Activated T-helper 17 cell treated with anti-CD3 and anti-CD28 coated beads, Interleukin-2, amount 50 U/mL, for 72 hours (primary cell): ENCODE results near the gene VPS39. TPM values are rescaled to one million over a fixed set of nuclear protein-coding genes. Genes with fewer than 3 reads are reported as not detected.

Source experiments
- ATAC-seq: fragments of 150-1000 bp; cut with Tn5 transposase; replicated peaks from 2 replicates; pipeline ENCODE4 v1.10.0; 2021; ENCODE audit warnings: mild to moderate bottlenecking, moderate library complexity
- H3K27ac Mint-ChIP-seq: one replicate; pipeline ENCODE4 v1.8.0; 2022; ENCODE audit warnings: mixed read lengths
- H3K27me3 Mint-ChIP-seq: one replicate; pipeline ENCODE4 v1.8.0; 2022; ENCODE audit warnings: mixed read lengths
- H3K36me3 Mint-ChIP-seq: one replicate; pipeline ENCODE4 v1.8.0; 2022; ENCODE audit warnings: low read depth, mild to moderate bottlenecking, mixed read lengths
- H3K4me1 Mint-ChIP-seq: one replicate; pipeline ENCODE4 v1.8.0; 2022; ENCODE audit warnings: mixed read lengths
- H3K4me3 Mint-ChIP-seq: one replicate; pipeline ENCODE4 v1.8.0; 2022; ENCODE audit warnings: mild to moderate bottlenecking, mixed read lengths
- H3K9me3 Mint-ChIP-seq: one replicate; pipeline ENCODE4 v1.8.0; 2022; ENCODE audit warnings: mixed read lengths
- total RNA-seq, 2 donors: library from RNA; stranded (reverse); gene quantifications; one replicate each; pipeline ENCODE4 v1.2.3, GENCODE V29; 2022

VPS39 gene
- total RNA-seq, 2 donors from 2014 or later = 54.6 to 73.6 TPM

GRCh38 chr15:42214600-42214999 is 6.5 kb upstream of the VPS39 start:
- Mint-ChIP-seq H3K27me3 (no peaks in the 10 kb centered on the region), H3K27ac (peak overlapping the region; percentile 12), H3K4me3 (peak overlapping the region; percentile 3), H3K36me3 (peaks cover 100% of the 10 kb centered on the region), H3K4me1 (peaks cover 15% of the 10 kb centered on the region), H3K9me3 (no peaks in the 10 kb centered on the region)
- ATAC-seq = peak; percentile 37

DNA sequence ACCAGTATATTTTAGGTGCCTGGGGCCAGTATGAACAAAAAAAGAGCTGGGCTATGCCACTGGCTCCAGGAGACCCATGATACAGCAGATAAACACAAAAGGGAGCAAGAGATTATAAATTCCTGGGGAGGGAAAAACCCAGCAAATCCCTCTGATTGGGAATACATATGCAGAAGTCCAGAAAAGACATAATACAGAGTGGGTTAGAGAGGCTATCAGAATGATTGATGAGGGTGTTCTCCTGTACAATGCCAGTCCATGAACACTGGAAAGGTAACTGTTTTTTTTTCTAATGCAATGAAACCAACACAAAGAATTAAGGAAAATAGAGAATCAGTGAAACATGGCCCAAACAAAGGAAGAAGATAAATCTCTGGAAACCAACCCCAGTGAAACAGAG is 5.4 kb upstream of the VPS39 start:
- no peak overlapping the region for H3K27ac Mint-ChIP-seq
- peaks cover 92% of the 10 kb centered on the region for H3K36me3 Mint-ChIP-seq
- ATAC-seq = no peak
- H3K27me3 Mint-ChIP-seq = no peaks in the 10 kb centered on the region
- no peaks in the 10 kb centered on the region for H3K9me3 Mint-ChIP-seq
- H3K4me3 Mint-ChIP-seq = no peak overlapping the region
- H3K4me1 Mint-ChIP-seq = peaks cover 15% of the 10 kb centered on the region

GRCh38 chr15:42210696-42211095 is 2.6 kb upstream of the VPS39 start:
- no peak overlapping the region for H3K4me3 Mint-ChIP-seq
- H3K36me3 Mint-ChIP-seq = peaks cover 74% of the 10 kb centered on the region
- no peak for ATAC-seq
- no peaks in the 10 kb centered on the region for H3K27me3 Mint-ChIP-seq
- no peak overlapping the region for H3K27ac Mint-ChIP-seq
- peaks cover 30% of the 10 kb centered on the region for H3K4me1 Mint-ChIP-seq
- H3K9me3 Mint-ChIP-seq = no peaks in the 10 kb centered on the region

GRCh38 chr15:42206406-42206805 is 1.7 kb downstream of the VPS39 start:
- no peak for ATAC-seq
- peak overlapping the region; percentile 94 for H3K4me3 Mint-ChIP-seq
- no peaks in the 10 kb centered on the region for H3K9me3 Mint-ChIP-seq
- H3K4me1 Mint-ChIP-seq = peaks cover 34% of the 10 kb centered on the region
- peaks cover 53% of the 10 kb centered on the region for H3K36me3 Mint-ChIP-seq
- H3K27me3 Mint-ChIP-seq = no peaks in the 10 kb centered on the region
- H3K27ac Mint-ChIP-seq = peak overlapping the region; percentile 94

DNA sequence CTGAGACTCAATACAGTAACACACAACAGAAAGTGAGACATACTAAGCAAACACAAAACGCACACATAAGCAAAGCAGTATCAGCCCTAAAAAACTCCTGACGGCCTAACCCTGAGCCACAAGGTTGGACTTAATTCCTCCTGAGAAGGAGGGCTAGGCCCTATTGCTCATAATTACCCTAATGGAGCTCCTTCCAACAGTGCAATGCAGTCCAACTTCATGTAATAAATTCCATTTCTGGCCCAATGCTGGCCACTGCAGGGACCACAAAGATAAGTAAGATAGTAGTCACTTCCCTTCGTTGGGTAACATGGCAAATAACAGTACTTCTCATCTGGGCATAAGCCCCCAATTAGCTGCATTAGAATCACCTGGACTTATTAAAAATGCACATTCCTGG is 4.2 kb downstream of the VPS39 start:
- no peak overlapping the region for H3K4me3 Mint-ChIP-seq
- peaks cover 54% of the 10 kb centered on the region for H3K36me3 Mint-ChIP-seq
- H3K27ac Mint-ChIP-seq = no peak overlapping the region
- no peaks in the 10 kb centered on the region for H3K9me3 Mint-ChIP-seq
- no peaks in the 10 kb centered on the region for H3K27me3 Mint-ChIP-seq
- ATAC-seq = no peak
- H3K4me1 Mint-ChIP-seq = peaks cover 34% of the 10 kb centered on the region

- Mint-ChIP-seq H3K4me1 (peaks cover 29% of the 10 kb centered on the region), H3K4me3 (no peak overlapping the region), H3K27ac (no peak overlapping the region), H3K36me3 (peaks cover 61% of the 10 kb centered on the region), H3K9me3 (no peaks in the 10 kb centered on the region), H3K27me3 (no peaks in the 10 kb centered on the region)
- ATAC-seq = no peak
Observed at GRCh38 chr15:42202653-42203052, 5.5 kb downstream of the VPS39 start.

- H3K4me1 Mint-ChIP-seq = peaks cover 22% of the 10 kb centered on the region
- ATAC-seq = no peak
- no peaks in the 10 kb centered on the region for H3K9me3 Mint-ChIP-seq
- H3K27me3 Mint-ChIP-seq = no peaks in the 10 kb centered on the region
- H3K4me3 Mint-ChIP-seq = no peak overlapping the region
- no peak overlapping the region for H3K27ac Mint-ChIP-seq
- H3K36me3 Mint-ChIP-seq = peaks cover 70% of the 10 kb centered on the region
Observed at GRCh38 chr15:42201801-42202200, 6.3 kb downstream of the VPS39 start.

DNA sequence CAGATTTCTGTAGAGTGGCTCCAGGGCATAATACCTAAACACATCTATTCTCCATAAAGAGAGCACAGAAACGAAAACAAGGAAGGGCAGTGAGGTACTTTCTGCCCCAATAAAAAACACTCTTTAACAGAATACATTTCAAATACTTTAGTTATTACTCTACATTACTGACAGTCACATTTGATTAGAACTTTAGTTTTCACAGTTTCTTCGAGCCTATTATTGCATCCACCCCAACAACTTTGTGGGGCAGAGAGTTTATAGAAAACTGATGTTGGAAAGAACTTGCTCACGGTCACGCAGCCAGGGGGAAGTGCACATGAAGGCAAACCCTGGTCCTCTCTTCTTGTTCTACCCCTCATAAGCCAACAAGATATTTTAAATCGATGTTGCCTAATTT is 9.0 kb downstream of the VPS39 start:
- Mint-ChIP-seq H3K27me3 (no peaks in the 10 kb centered on the region), H3K27ac (peak overlapping the region; percentile 17), H3K4me3 (no peak overlapping the region), H3K4me1 (peaks cover 4% of the 10 kb centered on the region), H3K36me3 (peaks cover 90% of the 10 kb centered on the region), H3K9me3 (no peaks in the 10 kb centered on the region)
- no peak for ATAC-seq

DNA sequence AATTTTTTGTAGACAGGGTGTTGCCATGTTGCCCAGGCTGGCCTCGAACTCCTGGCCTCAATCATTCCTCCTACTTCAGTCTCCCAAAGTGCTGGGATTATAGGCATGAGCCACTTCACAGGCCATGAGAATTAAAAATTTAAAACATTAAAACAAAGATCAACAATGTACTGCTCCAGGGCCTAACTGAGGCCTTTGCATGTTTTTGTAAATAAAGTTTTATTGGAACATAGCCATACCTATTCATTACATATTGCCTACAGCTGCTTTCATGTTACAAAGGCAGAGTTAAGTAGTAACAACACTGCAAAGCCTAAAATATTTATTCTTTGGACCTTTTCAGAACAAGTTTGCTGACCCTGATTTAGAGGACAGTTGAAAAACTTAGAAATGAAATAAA is 9.6 kb downstream of the VPS39 start:
- no peaks in the 10 kb centered on the region for H3K27me3 Mint-ChIP-seq
- no peak for ATAC-seq

GRCh38 chr15:42194513-42194912 is 13.6 kb downstream of the VPS39 start:
- Mint-ChIP-seq H3K4me1 (peaks cover 25% of the 10 kb centered on the region), H3K9me3 (no peaks in the 10 kb centered on the region), H3K36me3 (peaks cover 92% of the 10 kb centered on the region), H3K27me3 (no peaks in the 10 kb centered on the region), H3K4me3 (no peak overlapping the region), H3K27ac (no peak overlapping the region)
- ATAC-seq = peak; percentile 42

More for the DNA sequence above, 9.6 kb downstream of the VPS39 start:
- Mint-ChIP-seq H3K36me3 (peaks cover 90% of the 10 kb centered on the region), H3K9me3 (no peaks in the 10 kb centered on the region), H3K27ac (no peak overlapping the region), H3K4me3 (no peak overlapping the region), H3K4me1 (peaks cover 3% of the 10 kb centered on the region)

- H3K36me3 Mint-ChIP-seq = peaks cover 92% of the 10 kb centered on the region
- ATAC-seq = peak; percentile 76
- no peaks in the 10 kb centered on the region for H3K27me3 Mint-ChIP-seq
- peak overlapping the region; percentile 46 for H3K4me3 Mint-ChIP-seq
- H3K4me1 Mint-ChIP-seq = peaks cover 25% of the 10 kb centered on the region
- H3K9me3 Mint-ChIP-seq = no peaks in the 10 kb centered on the region
- H3K27ac Mint-ChIP-seq = peak overlapping the region; percentile 73
Observed at GRCh38 chr15:42193383-42193782, 14.7 kb downstream of the VPS39 start.

GRCh38 chr15:42191610-42192346 is 16.3 kb downstream of the VPS39 start:
- H3K27me3 Mint-ChIP-seq = no peaks in the 10 kb centered on the region
- H3K9me3 Mint-ChIP-seq = no peaks in the 10 kb centered on the region
- H3K4me1 Mint-ChIP-seq = peaks cover 25% of the 10 kb centered on the region
- H3K4me3 Mint-ChIP-seq = no peak overlapping the region
- H3K27ac Mint-ChIP-seq = no peak overlapping the region
- ATAC-seq = peak; percentile 17
- peaks cover 92% of the 10 kb centered on the region for H3K36me3 Mint-ChIP-seq

DNA sequence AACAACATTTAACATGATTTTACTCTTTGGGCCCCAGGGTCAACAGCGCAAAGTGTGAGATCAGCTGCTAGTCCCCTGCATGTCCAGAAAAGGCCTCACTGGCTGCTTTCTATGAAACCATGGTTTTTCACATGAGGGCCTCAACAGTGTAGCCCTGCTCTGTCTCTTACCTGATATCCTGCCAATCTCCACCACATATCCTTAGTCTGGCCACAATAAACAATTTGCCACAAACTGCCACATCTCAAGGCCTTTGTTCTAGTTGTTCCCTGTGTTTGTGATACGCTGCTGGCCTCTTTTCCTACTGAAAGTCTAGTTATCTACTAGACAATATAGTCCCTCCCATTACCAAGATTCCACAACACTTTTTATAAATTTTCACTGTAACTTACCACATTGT is 17.7 kb downstream of the VPS39 start:
- peak overlapping the region; percentile 47 for H3K27ac Mint-ChIP-seq
- H3K4me3 Mint-ChIP-seq = peak overlapping the region; percentile 2
- peaks cover 92% of the 10 kb centered on the region for H3K36me3 Mint-ChIP-seq
- no peaks in the 10 kb centered on the region for H3K27me3 Mint-ChIP-seq
- no peak for ATAC-seq
- H3K4me1 Mint-ChIP-seq = peaks cover 25% of the 10 kb centered on the region
- H3K9me3 Mint-ChIP-seq = no peaks in the 10 kb centered on the region

DNA sequence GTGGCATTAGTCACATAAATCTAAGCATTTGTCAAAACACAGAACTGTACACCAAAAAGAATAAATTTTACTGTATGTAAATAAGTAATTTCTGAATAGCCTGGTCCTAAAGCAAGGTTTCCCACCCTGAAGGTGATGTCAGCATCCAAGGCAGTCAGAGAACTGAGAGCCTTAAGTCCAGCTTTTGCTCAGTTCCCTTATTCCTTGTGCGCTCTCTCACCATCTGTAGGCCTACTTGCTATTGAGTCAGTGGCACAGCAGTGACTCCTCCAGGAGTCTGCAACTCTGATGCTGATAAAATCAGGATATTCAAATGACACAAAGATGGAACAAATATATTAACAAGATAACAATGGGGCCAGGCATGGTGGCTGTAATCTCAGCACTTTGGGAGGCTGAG is 22.3 kb downstream of the VPS39 start:
- no peak overlapping the region for H3K4me3 Mint-ChIP-seq
- ATAC-seq = no peak
- H3K27ac Mint-ChIP-seq = no peak overlapping the region
- H3K4me1 Mint-ChIP-seq = peaks cover 6% of the 10 kb centered on the region
- H3K9me3 Mint-ChIP-seq = no peaks in the 10 kb centered on the region
- peaks cover 99% of the 10 kb centered on the region for H3K36me3 Mint-ChIP-seq
- H3K27me3 Mint-ChIP-seq = no peaks in the 10 kb centered on the region

DNA sequence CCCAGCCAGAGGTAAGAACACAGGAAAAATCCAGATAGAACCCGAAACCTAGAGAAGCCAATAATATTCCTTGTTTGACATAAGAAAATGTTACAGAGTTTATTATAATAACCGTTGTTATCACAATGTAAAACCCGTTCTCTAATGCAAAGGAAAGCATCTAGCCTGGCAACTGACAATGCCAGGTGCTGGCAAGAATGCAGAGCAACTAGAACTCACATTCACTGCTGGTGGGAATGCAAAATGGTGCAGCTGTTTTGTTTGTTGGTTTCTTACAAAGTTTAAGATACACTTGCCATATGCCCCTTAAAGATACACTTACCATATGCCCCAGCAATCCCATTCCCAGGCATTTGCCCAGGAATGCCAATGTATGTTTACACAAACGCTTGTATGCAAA is 23.4 kb downstream of the VPS39 start:
- Mint-ChIP-seq H3K9me3 (no peaks in the 10 kb centered on the region), H3K27ac (no peak overlapping the region), H3K27me3 (no peaks in the 10 kb centered on the region), H3K36me3 (peaks cover 99% of the 10 kb centered on the region), H3K4me1 (no peaks in the 10 kb centered on the region), H3K4me3 (no peak overlapping the region)
- ATAC-seq = no peak
